ENCODE measurements around the gene RCBTB2. TPM values are rescaled to one million over a fixed set of nuclear protein-coding genes. Genes with fewer than 3 reads are reported as not detected.

Gene RCBTB2
- total RNA-seq, 2 donors from 2014 or later: 3.1 to 7.3 TPM

DNA sequence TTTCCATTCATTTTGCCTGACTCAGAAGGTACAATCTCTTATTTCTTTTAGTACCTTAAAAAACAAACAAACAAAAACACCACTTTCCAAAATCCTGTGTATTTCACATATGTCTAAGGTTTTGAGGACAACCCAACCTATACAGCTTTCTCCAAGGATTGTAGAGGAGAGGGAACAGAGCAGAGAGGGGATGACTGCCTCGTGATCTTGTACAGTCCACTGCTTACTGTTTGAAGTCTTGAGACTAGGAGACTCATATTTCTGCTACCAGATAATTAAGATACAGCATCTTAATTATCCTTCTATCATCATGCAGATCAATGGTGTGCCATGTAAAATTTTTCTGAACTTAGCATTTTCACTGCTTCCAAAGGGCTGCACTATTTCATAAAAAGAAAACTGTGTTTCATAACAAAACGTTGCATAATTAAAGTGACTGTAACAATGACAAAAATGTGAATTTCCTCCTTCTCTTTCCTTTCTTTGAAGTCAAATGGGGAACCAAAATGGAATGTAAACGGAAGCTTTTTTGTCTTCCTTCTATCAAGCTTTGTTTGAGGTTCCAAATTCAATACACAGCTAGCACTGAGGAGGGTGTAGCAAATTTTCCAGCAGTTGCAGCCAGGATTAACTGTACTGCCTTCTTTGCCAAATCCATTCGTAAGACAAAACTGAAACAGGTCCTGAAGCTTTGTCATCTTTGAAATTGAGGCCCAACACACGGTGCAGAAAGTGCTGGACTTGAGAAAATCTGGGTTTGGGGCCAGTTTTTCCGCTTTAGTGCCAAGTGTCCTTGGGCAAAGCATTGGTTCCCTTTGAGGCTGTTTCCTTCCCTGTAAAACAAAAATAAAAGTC, 34.9 kb upstream of the RCBTB2 start:
- 88 to 93% methylated on average over 4 to 6 of the region's 6 CpGs for WGBS, 2 experiments (ENCODE audit: insufficient coverage in 1 of 2, insufficient read length in 1 of 2)
- H3K9ac ChIP-seq (ENCODE audit: extremely low read depth, low read length, poor library complexity, severe bottlenecking): no peak overlapping the region
- no peaks in the 10 kb centered on the region for H3K4me1 ChIP-seq (ENCODE audit: control insufficient read depth, insufficient read depth, low read length)
- Mint-ChIP-seq H3K4me1 (peaks cover 10% of the 10 kb centered on the region), H3K27ac (no peak overlapping the region), H3K36me3 (ENCODE audit: low read depth) (no peaks in the 10 kb centered on the region), H3K4me3 (no peak overlapping the region), H3K9me3 (no peaks in the 10 kb centered on the region), H3K27me3 (ENCODE audit: insufficient read depth) (peaks cover under 1% of the 10 kb centered on the region)
- TF ChIP-seq CTCF (conservative IDR thresholded peaks at IDR 0.05): no peak
- H3K9me3 ChIP-seq (ENCODE audit: control insufficient read depth, low read length): no peaks in the 10 kb centered on the region
- DNase-seq: no peak
- no peaks in the 10 kb centered on the region for H3K36me3 ChIP-seq (ENCODE audit: control insufficient read depth, insufficient read depth, low read length)
- H3K4me3 ChIP-seq (ENCODE audit: low read length): no peak overlapping the region
- no peak overlapping the region for H3K27ac ChIP-seq (ENCODE audit: low read depth, low read length)
- peaks cover 6% of the 10 kb centered on the region for H3K27me3 ChIP-seq (ENCODE audit: control insufficient read depth, insufficient read depth, low read length, poor library complexity, severe bottlenecking)

- Histone ChIP-seq H3K9ac (ENCODE audit: extremely low read depth, low read length, poor library complexity, severe bottlenecking) (no peak overlapping the region), H3K27me3 (ENCODE audit: control insufficient read depth, insufficient read depth, low read length, poor library complexity, severe bottlenecking) (peaks cover 6% of the 10 kb centered on the region), H3K27ac (ENCODE audit: low read depth, low read length) (no peak overlapping the region), H3K4me1 (ENCODE audit: control insufficient read depth, insufficient read depth, low read length) (no peaks in the 10 kb centered on the region), H3K9me3 (ENCODE audit: control insufficient read depth, low read length) (peaks cover 4% of the 10 kb centered on the region), H3K36me3 (ENCODE audit: control insufficient read depth, insufficient read depth, low read length) (no peaks in the 10 kb centered on the region), H3K4me3 (ENCODE audit: low read length) (no peak overlapping the region)
- H3K27me3 Mint-ChIP-seq (ENCODE audit: insufficient read depth): peaks cover 5% of the 10 kb centered on the region
- no peak overlapping the region for H3K27ac Mint-ChIP-seq
- no peak overlapping the region for H3K4me3 Mint-ChIP-seq
- TF ChIP-seq CTCF (conservative IDR thresholded peaks at IDR 0.05): no peak
- peaks cover 6% of the 10 kb centered on the region for H3K4me1 Mint-ChIP-seq
- 93% methylated on average over 3 of the region's 3 CpGs; no CpG with 5 or more reads in 1 of the 2 experiments for whole genome bisulfite sequencing, 2 experiments (ENCODE audit: insufficient coverage in 1 of 2, insufficient read length in 1 of 2)
- H3K9me3 Mint-ChIP-seq: peaks cover 1% of the 10 kb centered on the region
- no peaks in the 10 kb centered on the region for H3K36me3 Mint-ChIP-seq (ENCODE audit: low read depth)
- DNase-seq: no peak
These were observed 31.2 kb upstream of the RCBTB2 start for GRCh38 chr13:48564056-48564455.

DNA sequence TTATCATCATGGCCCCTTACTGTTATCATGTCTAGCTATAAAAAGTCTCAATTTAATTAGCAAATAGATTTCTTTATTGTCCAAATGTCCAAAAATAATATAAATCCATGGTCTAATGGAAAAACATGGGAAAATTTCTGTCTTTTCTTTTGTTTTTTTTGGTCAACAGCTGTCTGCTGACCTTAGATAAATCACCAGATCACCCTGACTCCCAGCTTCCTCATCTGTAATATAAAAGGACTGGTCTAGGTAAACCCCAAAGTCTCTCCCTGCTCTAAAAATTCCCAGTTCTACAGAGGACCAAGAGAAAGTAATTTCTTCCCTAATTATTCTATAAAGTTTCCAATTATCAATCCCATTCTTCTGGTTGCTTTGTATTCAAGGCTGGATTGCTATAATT, 30.7 kb upstream of the RCBTB2 start:
- H3K27me3 Mint-ChIP-seq (ENCODE audit: insufficient read depth): peaks cover 5% of the 10 kb centered on the region
- Histone ChIP-seq H3K4me3 (ENCODE audit: low read length) (no peak overlapping the region), H3K4me1 (ENCODE audit: control insufficient read depth, insufficient read depth, low read length) (no peaks in the 10 kb centered on the region), H3K27ac (ENCODE audit: low read depth, low read length) (no peak overlapping the region), H3K36me3 (ENCODE audit: control insufficient read depth, insufficient read depth, low read length) (no peaks in the 10 kb centered on the region), H3K9ac (ENCODE audit: extremely low read depth, low read length, poor library complexity, severe bottlenecking) (no peak overlapping the region), H3K27me3 (ENCODE audit: control insufficient read depth, insufficient read depth, low read length, poor library complexity, severe bottlenecking) (peaks cover 6% of the 10 kb centered on the region), H3K9me3 (ENCODE audit: control insufficient read depth, low read length) (peaks cover 4% of the 10 kb centered on the region)
- peaks cover 1% of the 10 kb centered on the region for H3K9me3 Mint-ChIP-seq
- H3K27ac Mint-ChIP-seq: no peak overlapping the region
- H3K4me1 Mint-ChIP-seq: peaks cover 6% of the 10 kb centered on the region
- no peak for DNase-seq
- no peaks in the 10 kb centered on the region for H3K36me3 Mint-ChIP-seq (ENCODE audit: low read depth)
- TF ChIP-seq CTCF (conservative IDR thresholded peaks at IDR 0.05): no peak
- H3K4me3 Mint-ChIP-seq: no peak overlapping the region

Measured in endodermal cell (in vitro differentiated cells).